H54 (cell line): Measurements from ENCODE around the gene MAP4K1.

ENCODE experiments used
- DNase-seq: peaks from one replicate; pipeline ENCODE4 v3.0.0; 2011; ENCODE audit warnings: low spot score, mixed read lengths; ENCODE audit not compliant: insufficient read length
- FAIRE-seq: peaks from 3 replicates; lab custom pipeline; 2011; peaks lifted over from hg19 to GRCh38; lab: Jason Lieb, UNC
- POLR2A ChIP-seq: IDR thresholded peaks from 2 replicates; pipeline ENCODE4 v1.6.1; 2011; ENCODE audit warnings: low read depth, mild to moderate bottlenecking, low read length

MAP4K1 gene

GRCh38 chr19:38544569-38545315 lies 73.0 kb downstream of the MAP4K1 start:
- FAIRE-seq (no peak), DNase-seq (no peak)
- TF ChIP-seq POLR2A, result no peak

GRCh38 chr19:38543807-38544568 lies 73.8 kb downstream of the MAP4K1 start:
- FAIRE-seq, result peak; percentile 36

GRCh38 chr19:38543286-38543806 lies 74.4 kb downstream of the MAP4K1 start:
- no peak for TF ChIP-seq POLR2A
- FAIRE-seq (no peak), DNase-seq (no peak)

More at GRCh38 chr19:38543807-38544568, 73.8 kb downstream of the MAP4K1 start:
- DNase-seq, result peak; percentile 90
- TF ChIP-seq POLR2A, result no peak

GRCh38 chr19:38542040-38542439 lies 75.7 kb downstream of the MAP4K1 start:
- FAIRE-seq, result no peak
- DNase-seq, result no peak
- no peak for TF ChIP-seq POLR2A

- TF ChIP-seq POLR2A, result no peak
- DNase-seq, result no peak
- FAIRE-seq, result no peak
Observed at GRCh38 chr19:38539751-38540150, 78.0 kb downstream of the MAP4K1 start.

GRCh38 chr19:38538793-38539528 lies 78.8 kb downstream of the MAP4K1 start:
- no peak for DNase-seq

GRCh38 chr19:38538386-38538785 lies 79.4 kb downstream of the MAP4K1 start:
- DNase-seq (no peak), FAIRE-seq (no peak)
- TF ChIP-seq POLR2A, result no peak

More at GRCh38 chr19:38538793-38539528, 78.8 kb downstream of the MAP4K1 start:
- TF ChIP-seq POLR2A, result no peak
- no peak for FAIRE-seq
